ENCODE results near the gene DAPK2.

DAPK2 gene

DNA sequence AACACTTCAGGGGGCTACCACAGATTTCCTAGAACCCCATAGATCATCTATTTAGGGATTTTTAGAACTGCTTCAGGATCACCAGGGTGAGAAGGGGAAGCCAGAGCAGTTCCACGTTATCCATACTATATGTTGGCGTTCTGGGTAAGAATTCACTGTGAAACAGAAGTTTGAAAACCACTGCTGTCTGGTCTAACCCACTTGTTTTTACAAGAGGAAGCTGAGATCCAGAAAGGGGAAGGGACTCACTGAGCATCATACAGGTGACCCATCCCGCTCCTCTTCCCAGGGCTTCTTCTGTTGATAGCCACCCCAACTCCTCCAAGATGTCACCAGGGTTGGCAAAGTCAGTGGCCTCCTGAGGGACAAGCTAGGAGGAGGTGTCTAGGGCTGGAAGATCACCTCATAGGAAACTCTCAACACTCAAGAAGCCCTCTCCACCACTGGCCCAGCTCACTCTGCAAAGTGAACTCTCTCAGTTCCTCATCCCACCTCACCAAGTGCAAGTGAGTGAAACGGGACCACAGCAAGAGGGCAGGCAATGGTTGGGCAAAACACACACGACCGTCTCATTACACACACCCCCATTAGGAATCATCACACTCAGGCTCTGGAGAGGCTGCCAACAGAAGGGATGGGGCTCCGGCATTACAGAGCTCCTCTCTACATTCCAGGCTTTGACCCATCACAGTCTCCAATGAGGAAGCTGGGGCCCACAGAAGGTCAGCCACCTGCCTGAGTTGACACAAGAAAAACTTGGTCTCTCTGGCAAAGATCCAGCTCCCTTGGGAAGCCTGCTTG, 1.8 kb downstream of the DAPK2 start:
- TF ChIP-seq, protein P1, sequence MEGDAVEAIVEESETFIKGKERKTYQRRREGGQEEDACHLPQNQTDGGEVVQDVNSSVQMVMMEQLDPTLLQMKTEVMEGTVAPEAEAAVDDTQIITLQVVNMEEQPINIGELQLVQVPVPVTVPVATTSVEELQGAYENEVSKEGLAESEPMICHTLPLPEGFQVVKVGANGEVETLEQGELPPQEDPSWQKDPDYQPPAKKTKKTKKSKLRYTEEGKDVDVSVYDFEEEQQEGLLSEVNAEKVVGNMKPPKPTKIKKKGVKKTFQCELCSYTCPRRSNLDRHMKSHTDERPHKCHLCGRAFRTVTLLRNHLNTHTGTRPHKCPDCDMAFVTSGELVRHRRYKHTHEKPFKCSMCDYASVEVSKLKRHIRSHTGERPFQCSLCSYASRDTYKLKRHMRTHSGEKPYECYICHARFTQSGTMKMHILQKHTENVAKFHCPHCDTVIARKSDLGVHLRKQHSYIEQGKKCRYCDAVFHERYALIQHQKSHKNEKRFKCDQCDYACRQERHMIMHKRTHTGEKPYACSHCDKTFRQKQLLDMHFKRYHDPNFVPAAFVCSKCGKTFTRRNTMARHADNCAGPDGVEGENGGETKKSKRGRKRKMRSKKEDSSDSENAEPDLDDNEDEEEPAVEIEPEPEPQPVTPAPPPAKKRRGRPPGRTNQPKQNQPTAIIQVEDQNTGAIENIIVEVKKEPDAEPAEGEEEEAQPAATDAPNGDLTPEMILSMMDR (IDR thresholded peaks at IDR 0.05; ENCODE audit: low read length, missing control alignments): no peak
- no peak overlapping the region for H3K4me3 ChIP-seq (replicated peaks; ENCODE audit: low read depth, low read length)
- no peak for DNase-seq (ENCODE audit: low read depth)

DNA sequence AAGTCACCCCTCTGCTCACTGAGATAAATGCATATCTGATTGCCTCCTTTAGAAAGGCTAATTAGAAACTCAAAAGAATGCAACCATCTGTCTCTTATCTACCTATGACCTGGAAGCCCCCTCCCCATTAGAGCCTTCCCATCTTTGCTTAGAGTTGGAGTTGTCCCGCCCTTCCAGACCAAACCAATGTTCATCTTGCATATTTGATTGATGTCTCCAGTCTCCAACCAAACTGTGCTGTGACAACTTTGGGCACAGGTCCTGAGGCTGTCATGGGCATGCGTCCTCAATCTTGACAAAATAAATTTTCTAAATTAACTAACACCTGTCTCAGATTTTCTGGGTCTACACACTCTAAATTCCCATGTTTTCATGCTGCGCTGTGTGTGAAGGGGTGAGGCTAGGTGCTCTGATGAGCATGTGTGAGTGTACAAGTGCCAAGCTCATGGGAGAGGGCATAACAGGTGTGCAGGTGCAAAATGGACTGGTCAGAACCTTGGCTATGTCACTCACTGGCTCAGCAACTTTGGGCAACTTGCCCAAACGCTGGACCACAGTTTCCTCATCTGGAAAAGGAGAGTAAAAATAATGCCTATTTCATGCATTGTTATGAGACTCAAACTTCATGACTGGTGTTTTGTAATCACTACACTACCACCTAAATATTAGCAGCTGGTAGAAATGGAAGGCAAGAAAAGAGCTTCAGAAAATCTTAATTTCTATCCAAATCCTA, 7.2 kb downstream of the DAPK2 start:
- TF ChIP-seq, protein P1 (IDR thresholded peaks at IDR 0.05; ENCODE audit: low read length, missing control alignments): no peak
- no peak overlapping the region for H3K4me3 ChIP-seq (replicated peaks; ENCODE audit: low read depth, low read length)
- DNase-seq (ENCODE audit: low read depth): no peak

DNA sequence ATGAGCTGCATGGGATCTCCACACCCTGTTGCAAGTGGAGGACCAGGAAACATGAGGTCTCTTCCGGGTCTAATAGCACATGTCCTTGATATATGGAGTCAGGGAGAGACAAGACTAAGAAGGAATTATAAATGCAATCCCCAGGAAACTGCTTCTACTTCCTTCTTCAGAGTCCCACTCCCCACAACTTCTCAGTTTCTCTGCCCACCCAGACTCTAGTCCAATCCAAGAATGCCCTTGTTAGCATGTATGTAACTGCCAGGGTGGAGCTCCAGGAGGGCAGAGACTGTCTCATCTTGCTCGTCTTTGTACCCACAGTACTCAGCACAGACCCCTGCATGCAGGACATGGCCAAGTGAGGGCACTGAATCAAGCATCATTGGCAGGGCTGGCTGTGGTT, 8.3 kb downstream of the DAPK2 start:
- DNase-seq (ENCODE audit: low read depth): no peak
- TF ChIP-seq, protein P1 (IDR thresholded peaks at IDR 0.05; ENCODE audit: low read length, missing control alignments): no peak
- H3K4me3 ChIP-seq (replicated peaks; ENCODE audit: low read depth, low read length): no peak overlapping the region

DNA sequence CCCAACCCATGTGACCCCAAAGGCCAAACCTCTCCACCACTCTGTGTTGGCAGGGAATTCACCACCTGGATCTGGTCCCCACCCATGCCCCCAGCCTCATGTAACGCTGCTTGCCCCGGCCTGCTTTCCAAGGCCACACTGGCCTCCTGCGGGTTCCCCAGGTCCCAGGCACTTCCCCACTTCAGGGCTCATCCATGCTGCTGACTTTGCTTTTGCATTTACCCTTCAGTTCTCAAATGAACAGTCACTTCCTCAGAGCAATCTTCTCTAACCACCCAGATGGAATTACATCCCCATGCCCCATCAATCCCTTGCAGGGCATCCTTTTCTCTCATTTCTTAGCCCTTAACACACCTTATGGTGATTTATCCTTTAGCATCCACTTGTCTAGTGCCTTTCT, 9.2 kb downstream of the DAPK2 start:
- no peak for DNase-seq (ENCODE audit: low read depth)
- H3K4me3 ChIP-seq (replicated peaks; ENCODE audit: low read depth, low read length): no peak overlapping the region
- TF ChIP-seq, protein P1 (IDR thresholded peaks at IDR 0.05; ENCODE audit: low read length, missing control alignments): no peak

DNA sequence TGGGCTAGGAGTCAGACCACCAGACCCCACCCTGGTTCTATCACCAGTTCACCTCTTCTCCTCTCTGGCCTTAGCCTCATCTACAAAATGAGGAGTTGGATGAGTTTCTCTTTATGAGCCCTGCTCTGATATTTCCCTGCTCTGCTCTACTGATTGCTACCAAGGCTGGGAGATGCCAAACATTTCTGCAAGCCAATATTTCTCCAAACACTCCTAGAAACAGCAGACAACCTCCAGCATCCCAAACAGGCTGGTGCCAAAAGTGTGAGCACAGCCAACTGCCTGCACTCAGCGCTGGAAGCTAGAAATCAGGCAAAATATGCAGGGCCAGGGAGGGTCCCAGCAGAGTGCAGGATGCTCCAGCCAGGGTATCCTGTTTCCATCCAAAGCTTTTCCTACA, 10.8 kb downstream of the DAPK2 start:
- TF ChIP-seq, protein P1 (IDR thresholded peaks at IDR 0.05; ENCODE audit: low read length, missing control alignments): no peak
- no peak for DNase-seq (ENCODE audit: low read depth)
- no peak overlapping the region for H3K4me3 ChIP-seq (replicated peaks; ENCODE audit: low read depth, low read length)

DNA sequence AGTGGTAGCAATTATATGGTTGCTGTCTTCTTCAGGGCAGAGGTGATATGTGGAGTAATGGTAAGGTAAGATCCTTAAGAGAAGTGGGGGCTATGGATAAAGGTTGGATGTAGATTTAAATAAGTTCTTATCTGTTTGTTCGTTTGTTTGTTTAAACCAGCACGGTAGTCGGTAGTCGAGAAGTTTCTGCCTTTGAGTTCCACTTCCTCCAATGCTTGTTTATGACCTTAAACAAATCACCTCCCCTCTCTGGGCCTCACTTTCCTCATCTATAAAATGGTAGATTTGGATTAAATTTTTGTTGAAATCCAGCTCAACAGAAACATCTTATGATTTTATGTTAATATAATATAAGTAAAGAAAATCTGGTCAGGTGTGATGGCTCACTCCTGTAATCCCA, 11.8 kb downstream of the DAPK2 start:
- DNase-seq (ENCODE audit: low read depth): no peak
- no peak overlapping the region for H3K4me3 ChIP-seq (replicated peaks; ENCODE audit: low read depth, low read length)
- TF ChIP-seq, protein P1 (IDR thresholded peaks at IDR 0.05; ENCODE audit: low read length, missing control alignments): no peak
